PC-3 (cell line): ENCODE measurements around the gene R3HCC1L.

Experiments used
- CTCF ChIP-seq: fragments of 300-600 bp; sonication (generic); conservative IDR thresholded peaks from 2 replicates; pipeline ENCODE4 v1.5.1; 2017; ENCODE audit warnings: antibody characterized with exemption, low read depth, mild to moderate bottlenecking, low read length
- EZH2 ChIP-seq: fragments of 300-600 bp; sonication (generic); IDR thresholded peaks from one replicate; pipeline ENCODE4 v1.6.1; 2017; ENCODE audit warnings: antibody characterized with exemption, mild to moderate bottlenecking, low read length; ENCODE audit not compliant: unreplicated experiment
- EZH2phosphoT487 ChIP-seq: fragments of 300-600 bp; sonication (generic); IDR thresholded peaks from 2 replicates; pipeline ENCODE4 v1.6.1; 2018; ENCODE audit warnings: mild to moderate bottlenecking, antibody characterized with exemption, low read length, borderline replicate concordance

- TF ChIP-seq CTCF = peak; percentile 68
- TF ChIP-seq EZH2 = no peak
- no peak for TF ChIP-seq EZH2phosphoT487
These were observed 128.1 kb downstream of the R3HCC1L start for GRCh38 chr10:98262571-98262970.
